ENCODE measurements around the gene GJA3. TPM values are rescaled to one million over a fixed set of nuclear protein-coding genes. Genes with fewer than 3 reads are reported as not detected.
A peak's percentile ranks its signal among the peaks of the same experiment; 100 is the strongest.

The GJA3 gene
- total RNA-seq, 8 experiments from 2014 or later, result 0.08 to 0.36 (median 0.18) TPM; not detected in 2

- peak in 3 of 8 experiments; percentile 42 to 46 (median 44) for ATAC-seq (replicated peaks in 6 of 8)
- Histone ChIP-seq H3K4me3 (no peak overlapping the region), H3K27ac (no peak overlapping the region), H3K4me1 (replicated peaks in 1 of 2) (no peaks in the 10 kb centered on the region)
- 12 to 100% (median 22%) methylated on average over 5 to 40 of the region's 84 CpGs; no CpG with 5 or more reads in 7 of the 10 experiments for WGBS, 10 experiments
- in situ Hi-C loops (cut with MboI; ENCODE audit: low pct_unique_long_range_greater_than_20kb in 2 of 9, low sequenced_read_pairs in 9 of 9, unreplicated experiment in 9 of 9), result no loop called here
These were observed 18.6 kb downstream of the GJA3 start for GRCh38 chr13:20142023-20142926.

- H3K4me1 ChIP-seq (replicated peaks in 1 of 2), result no peaks in the 10 kb centered on the region
- no peak overlapping the region for H3K27ac ChIP-seq
- WGBS, 10 experiments, result 42 to 100% (median 69%) methylated on average over 1 to 8 of the region's 14 CpGs; no CpG with 5 or more reads in 1 of the 10 experiments
- in situ Hi-C loops (cut with MboI; ENCODE audit: low pct_unique_long_range_greater_than_20kb in 2 of 9, low sequenced_read_pairs in 9 of 9, unreplicated experiment in 9 of 9), result no loop called here
- peak in 1 of 8 experiments; percentile 7 for ATAC-seq (replicated peaks in 6 of 8)
- H3K4me3 ChIP-seq, result no peak overlapping the region
These were observed 19.4 kb downstream of the GJA3 start for GRCh38 chr13:20141238-20142022.

- Histone ChIP-seq H3K4me1 (replicated peaks in 1 of 2) (no peaks in the 10 kb centered on the region), H3K4me3 (no peak overlapping the region), H3K27ac (no peak overlapping the region)
- peak in 2 of 8 experiments; percentile 40 to 71 for ATAC-seq (replicated peaks in 6 of 8)
- WGBS, 10 experiments, result 38 to 100% (median 70%) methylated on average over 1 to 3 of the region's 4 CpGs; no CpG with 5 or more reads in 3 of the 10 experiments
- in situ Hi-C loops (cut with MboI; ENCODE audit: low pct_unique_long_range_greater_than_20kb in 2 of 9, low sequenced_read_pairs in 9 of 9, unreplicated experiment in 9 of 9), result no loop called here
These were observed 20.4 kb downstream of the GJA3 start for GRCh38 chr13:20140487-20140886.

- Histone ChIP-seq H3K27ac (no peak overlapping the region), H3K4me1 (replicated peaks in 1 of 2) (no peaks in the 10 kb centered on the region), H3K4me3 (no peak overlapping the region)
- 40 to 60% (median 59%) methylated on average over 1 to 2 of the region's 2 CpGs; no CpG with 5 or more reads in 7 of the 10 experiments for WGBS, 10 experiments
- ATAC-seq (replicated peaks in 6 of 8), result no peak
- in situ Hi-C loops (cut with MboI; ENCODE audit: low pct_unique_long_range_greater_than_20kb in 2 of 9, low sequenced_read_pairs in 9 of 9, unreplicated experiment in 9 of 9), result no loop called here
These were observed 23.0 kb downstream of the GJA3 start for GRCh38 chr13:20137875-20138274.

GRCh38 chr13:20136781-20137703 lies 23.8 kb downstream of the GJA3 start:
- WGBS, 10 experiments, result 0 to 93% (median 33%) methylated on average over 2 to 19 of the region's 56 CpGs
- Histone ChIP-seq H3K4me1 (replicated peaks in 1 of 2) (no peaks in the 10 kb centered on the region), H3K27ac (no peak overlapping the region), H3K4me3 (no peak overlapping the region)
- ATAC-seq (replicated peaks in 6 of 8), result peak in 3 of 8 experiments; percentile 15 to 52 (median 27)
- in situ Hi-C loops (cut with MboI; ENCODE audit: low pct_unique_long_range_greater_than_20kb in 2 of 9, low sequenced_read_pairs in 9 of 9, unreplicated experiment in 9 of 9), result no loop called here

- ATAC-seq (replicated peaks in 6 of 8), result no peak
- WGBS, 10 experiments, result 37 to 100% (median 77%) methylated on average over 1 to 8 of the region's 8 CpGs; no CpG with 5 or more reads in 1 of the 10 experiments
- Histone ChIP-seq H3K4me1 (replicated peaks in 1 of 2) (no peaks in the 10 kb centered on the region), H3K4me3 (no peak overlapping the region), H3K27ac (no peak overlapping the region)
- in situ Hi-C loops (cut with MboI; ENCODE audit: low pct_unique_long_range_greater_than_20kb in 2 of 9, low sequenced_read_pairs in 9 of 9, unreplicated experiment in 9 of 9), result no loop called here
These were observed 26.1 kb downstream of the GJA3 start for GRCh38 chr13:20134732-20135131.

- 0 to 100% (median 77%) methylated on average over 1 to 8 of the region's 10 CpGs for WGBS, 10 experiments
- in situ Hi-C loops (cut with MboI; ENCODE audit: low pct_unique_long_range_greater_than_20kb in 2 of 9, low sequenced_read_pairs in 9 of 9, unreplicated experiment in 9 of 9), result no loop called here
- no peak for ATAC-seq (replicated peaks in 6 of 8)
- no peak overlapping the region for H3K4me3 ChIP-seq
- H3K27ac ChIP-seq, result no peak overlapping the region
- H3K4me1 ChIP-seq (replicated peaks in 1 of 2), result peaks cover 0 to 4% of the 10 kb centered on the region in 2 donors
These were observed 28.7 kb downstream of the GJA3 start for GRCh38 chr13:20132052-20132634.

GRCh38 chr13:20131057-20131832 lies 29.6 kb downstream of the GJA3 start:
- Histone ChIP-seq H3K4me1 (replicated peaks in 1 of 2) (peaks cover 0 to 4% of the 10 kb centered on the region in 2 donors), H3K4me3 (no peak overlapping the region), H3K27ac (no peak overlapping the region)
- no peak for ATAC-seq (replicated peaks in 6 of 8)
- in situ Hi-C loops (cut with MboI; ENCODE audit: low pct_unique_long_range_greater_than_20kb in 2 of 9, low sequenced_read_pairs in 9 of 9, unreplicated experiment in 9 of 9), result no loop called here
- WGBS, 10 experiments, result 61 to 100% (median 77%) methylated on average over 1 to 6 of the region's 11 CpGs; no CpG with 5 or more reads in 2 of the 10 experiments

GRCh38 chr13:20130652-20131051 lies 30.2 kb downstream of the GJA3 start:
- 80 to 100% (median 92%) methylated on average over 1 to 2 of the region's 2 CpGs; no CpG with 5 or more reads in 7 of the 10 experiments for WGBS, 10 experiments
- H3K4me1 ChIP-seq (replicated peaks in 1 of 2), result peaks cover 0 to 4% of the 10 kb centered on the region in 2 donors
- ATAC-seq (replicated peaks in 6 of 8), result no peak
- no peak overlapping the region for H3K4me3 ChIP-seq
- H3K27ac ChIP-seq, result no peak overlapping the region
- in situ Hi-C loops (cut with MboI; ENCODE audit: low pct_unique_long_range_greater_than_20kb in 2 of 9, low sequenced_read_pairs in 9 of 9, unreplicated experiment in 9 of 9), result no loop called here

- Histone ChIP-seq H3K4me1 (replicated peaks in 1 of 2) (peaks cover 0 to 4% of the 10 kb centered on the region in 2 donors), H3K27ac (no peak overlapping the region), H3K4me3 (no peak overlapping the region)
- ATAC-seq (replicated peaks in 6 of 8), result no peak
- in situ Hi-C loops (cut with MboI; ENCODE audit: low pct_unique_long_range_greater_than_20kb in 2 of 9, low sequenced_read_pairs in 9 of 9, unreplicated experiment in 9 of 9), result no loop called here
- WGBS, 10 experiments, result 25 to 79% (median 57%) methylated on average over 2 of the region's 2 CpGs; no CpG with 5 or more reads in 5 of the 10 experiments
These were observed 30.8 kb downstream of the GJA3 start for GRCh38 chr13:20130012-20130411.

- no peak overlapping the region for H3K27ac ChIP-seq
- in situ Hi-C loops (cut with MboI; ENCODE audit: low pct_unique_long_range_greater_than_20kb in 2 of 9, low sequenced_read_pairs in 9 of 9, unreplicated experiment in 9 of 9), result no loop called here
- H3K4me1 ChIP-seq (replicated peaks in 1 of 2), result peaks cover 0 to 4% of the 10 kb centered on the region in 2 donors
- H3K4me3 ChIP-seq, result no peak overlapping the region
- WGBS, 10 experiments, result 43 to 92% (median 69%) methylated on average over 1 to 12 of the region's 18 CpGs; no CpG with 5 or more reads in 4 of the 10 experiments
- ATAC-seq (replicated peaks in 6 of 8), result no peak
These were observed 31.8 kb downstream of the GJA3 start for GRCh38 chr13:20129076-20129475.
